H1 (cell line): Measurements from ENCODE around the gene PPP2R1A. TPM values are rescaled to one million over a fixed set of nuclear protein-coding genes. Genes with fewer than 3 reads are reported as not detected.

Source experiments
- CTCF ChIA-PET: fragments of 300-600 bp; sonication (Branson Sonifier 250); formaldehyde crosslinking; loops from one replicate; lab custom pipeline; 2021; ENCODE audit not compliant: partially characterized antibody; lab: Charles Lee
- POLR2A ChIA-PET: fragments of 300-600 bp; sonication (Branson Sonifier 250); formaldehyde crosslinking; loops from one replicate; lab custom pipeline; 2021; ENCODE audit warnings: inconsistent platforms; ENCODE audit not compliant: partially characterized antibody; lab: Charles Lee
- DNase-seq, 2 experiments: peaks; one replicate each; pipeline versions ENCODE4 v3.0.0 to v3.0.0-alpha.2; 2010 to 2022; ENCODE audit warnings: low spot score in 2 of 2, low read depth in 1 of 2, mixed read lengths in 1 of 2
- FAIRE-seq: peaks from 2 replicates; lab custom pipeline; 2011; peaks lifted over from hg19 to GRCh38; lab: Jason Lieb, UNC
- H2AFZ ChIP-seq: 2 replicates; pipeline ENCODE4 v1.8.1; 2012; ENCODE audit warnings: low read length, inconsistent platforms
- H2AK5ac ChIP-seq: 2 replicates; pipeline ENCODE4 v1.6.1; 2013; ENCODE audit warnings: low read depth, low read length
- H2BK120ac ChIP-seq: replicated peaks from 2 replicates; pipeline ENCODE3; 2013; ENCODE audit warnings: low read depth, low read length, inconsistent platforms
- H2BK12ac ChIP-seq: 2 replicates; pipeline ENCODE4 v1.6.1; 2013; ENCODE audit warnings: low read depth, low read length
- H2BK15ac ChIP-seq: 2 replicates; pipeline ENCODE4 v1.6.1; 2013; ENCODE audit warnings: low read length
- H2BK20ac ChIP-seq: 2 replicates; pipeline ENCODE4 v1.6.1; 2013; ENCODE audit warnings: low read length
- H2BK5ac ChIP-seq: 2 replicates; pipeline ENCODE4 v1.6.1; 2013; ENCODE audit warnings: low read depth, low read length
- H3K14ac ChIP-seq: 2 replicates; pipeline ENCODE4 v1.6.1; 2013; ENCODE audit warnings: inconsistent platforms; ENCODE audit not compliant: insufficient read length
- H3K18ac ChIP-seq: 2 replicates; pipeline ENCODE4 v1.6.1; 2013; ENCODE audit warnings: low read length; ENCODE audit errors: extremely low read depth
- H3K23ac ChIP-seq: 2 replicates; pipeline ENCODE4 v1.6.1; 2013; ENCODE audit warnings: inconsistent platforms; ENCODE audit not compliant: insufficient read length
- H3K23me2 ChIP-seq: 2 replicates; pipeline ENCODE4 v1.6.1; 2013; ENCODE audit warnings: low read depth, low read length
- H3K27ac ChIP-seq: 2 replicates; pipeline ENCODE4 v1.6.1; 2011; ENCODE audit warnings: low read depth, low read length, inconsistent platforms
- H3K27me3 ChIP-seq, 4 experiments: replicated peaks in 1 of 4; 1 replicate in 1 of 4; 2 replicates in 3 of 4; pipeline versions ENCODE4 v1.6.1 to v1.8.1; 2011 to 2013; ENCODE audit warnings: low read length in 3 of 4, mild to moderate bottlenecking in 3 of 4, inconsistent platforms in 2 of 4, mixed read lengths in 2 of 4, moderate library complexity in 1 of 4; ENCODE audit not compliant: control insufficient read depth in 3 of 4, insufficient read depth in 3 of 4; ENCODE audit errors: extremely low read depth in 1 of 4
- H3K36me3 ChIP-seq, 4 experiments: 2 replicates each; pipeline versions ENCODE4 v1.6.1 to v1.8.1; 2011 to 2013; ENCODE audit warnings: mild to moderate bottlenecking in 4 of 4, low read length in 3 of 4, moderate library complexity in 2 of 4, control low read depth in 1 of 4, inconsistent platforms in 1 of 4; ENCODE audit not compliant: insufficient read depth in 4 of 4, control insufficient read depth in 2 of 4
- H3K4ac ChIP-seq: replicated peaks from 2 replicates; pipeline ENCODE3; 2013; ENCODE audit warnings: low read length, low read depth, mixed read lengths, inconsistent platforms; ENCODE audit not compliant: insufficient read length
- H3K4me1 ChIP-seq, 4 experiments: replicated peaks in 1 of 4; 1 replicate in 1 of 4; 2 replicates in 3 of 4; pipeline versions ENCODE4 v1.6.1 to v1.8.1; 2011 to 2013; ENCODE audit warnings: low read length in 3 of 4, inconsistent platforms in 2 of 4, mixed read lengths in 1 of 4; ENCODE audit not compliant: insufficient read depth in 4 of 4, control insufficient read depth in 3 of 4
- H3K4me2 ChIP-seq, 2 experiments: 2 replicates each; pipeline versions ENCODE4 v1.6.1 to v1.8.1; 2011 to 2013; ENCODE audit warnings: low read depth in 2 of 2, low read length in 2 of 2, control low read depth in 1 of 2, inconsistent platforms in 1 of 2, mild to moderate bottlenecking in 1 of 2; ENCODE audit not compliant: insufficient read depth in 1 of 2
- H3K4me3 ChIP-seq, 4 experiments: fragments of 200-600, 300-600 bp in 1 of 4; sonication (generic), shearing (Covaris generic), sonication (Bioruptor Twin) in 1 of 4; 2 replicates each; pipeline versions ENCODE4 v1.5.1 to v1.8.1; 2011 to 2016; ENCODE audit warnings: low read length in 4 of 4, low read depth in 3 of 4, control low read depth in 2 of 4, inconsistent platforms in 2 of 4, mild to moderate bottlenecking in 2 of 4, mixed read lengths in 1 of 4, moderate library complexity in 1 of 4; ENCODE audit not compliant: insufficient read depth in 2 of 4; ENCODE audit errors: extremely low read depth in 1 of 4
- H3K56ac ChIP-seq: replicated peaks from 2 replicates; pipeline ENCODE3; 2013; ENCODE audit warnings: low read depth, mild to moderate bottlenecking, mixed read lengths, low read length, inconsistent platforms; ENCODE audit not compliant: insufficient read length
- H3K79me1 ChIP-seq: 2 replicates; pipeline ENCODE4 v1.6.1; 2013; ENCODE audit warnings: low read depth, low read length, control low read depth
- H3K79me2 ChIP-seq, 2 experiments: 2 replicates each; pipeline versions ENCODE4 v1.6.1 to v1.8.1; 2012 to 2013; ENCODE audit warnings: low read length in 2 of 2, mild to moderate bottlenecking in 2 of 2, inconsistent platforms in 1 of 2; ENCODE audit not compliant: insufficient read depth in 2 of 2, control insufficient read depth in 1 of 2
- H3K9ac ChIP-seq, 4 experiments: replicated peaks in 1 of 4; 1 replicate in 1 of 4; 2 replicates in 3 of 4; pipeline versions ENCODE4 v1.6.1 to v1.8.1; 2011 to 2013; ENCODE audit warnings: low read depth in 3 of 4, low read length in 3 of 4, control low read depth in 2 of 4, mild to moderate bottlenecking in 2 of 4, moderate library complexity in 2 of 4, inconsistent platforms in 1 of 4; ENCODE audit errors: extremely low read depth in 1 of 4
- H3K9me3 ChIP-seq, 2 experiments: 2 replicates each; pipeline versions ENCODE4 v1.6.1 to v1.8.1; 2012 to 2013; ENCODE audit warnings: mild to moderate bottlenecking in 2 of 2, moderate library complexity in 2 of 2, control low read depth in 1 of 2, inconsistent platforms in 1 of 2, low read depth in 1 of 2, low read length in 1 of 2, mixed read lengths in 1 of 2; ENCODE audit not compliant: insufficient read depth in 2 of 2
- H4K20me1 ChIP-seq, 2 experiments: replicated peaks in 1 of 2; 2 replicates each; pipeline versions ENCODE3 to v1.8.1; 2011 to 2013; ENCODE audit warnings: inconsistent platforms in 2 of 2, low read length in 2 of 2, mild to moderate bottlenecking in 1 of 2; ENCODE audit not compliant: insufficient read depth in 2 of 2, control insufficient read depth in 1 of 2
- H4K5ac ChIP-seq: 2 replicates; pipeline ENCODE4 v1.6.1; 2013; ENCODE audit warnings: low read length, low read depth, mixed read lengths, inconsistent platforms; ENCODE audit not compliant: insufficient read length
- H4K8ac ChIP-seq: 2 replicates; pipeline ENCODE4 v1.8.0; 2013; ENCODE audit warnings: mild to moderate bottlenecking, moderate library complexity, low read length, inconsistent platforms; ENCODE audit not compliant: insufficient read depth; ENCODE audit errors: extremely low read depth
- H4K91ac ChIP-seq: replicated peaks from 2 replicates; pipeline ENCODE3; 2013; ENCODE audit warnings: low read length, mixed read lengths, inconsistent platforms; ENCODE audit not compliant: insufficient read length
- BACH1 ChIP-seq: IDR thresholded peaks from 2 replicates; pipeline ENCODE4 v1.6.1; 2012; ENCODE audit warnings: low read length, improper control_type of control experiment
- CBX5 ChIP-seq: fragments of 300-800, 300-1000 bp; sonication (generic); IDR thresholded peaks from 2 replicates; pipeline ENCODE4 v1.7.1; 2016; ENCODE audit warnings: antibody characterized with exemption, low read length, low read depth
- HDAC6 ChIP-seq: IDR thresholded peaks from one replicate; pipeline ENCODE4 v1.7.1; 2012; ENCODE audit warnings: low read depth, mild to moderate bottlenecking, inconsistent platforms, low read length, moderate library complexity
- RNF2 ChIP-seq: fragments of 200-900, 300-1000 bp; sonication (generic); IDR thresholded peaks from 2 replicates; pipeline ENCODE4 v1.7.1; 2016; ENCODE audit warnings: borderline replicate concordance, low read depth, mild to moderate bottlenecking, antibody characterized with exemption, low read length; ENCODE audit not compliant: poor library complexity, severe bottlenecking; ENCODE audit errors: missing control alignments
- SP4 ChIP-seq: IDR thresholded peaks from 2 replicates; pipeline ENCODE4 v1.6.1; 2012; ENCODE audit warnings: low read length, inconsistent platforms
- TAF1 ChIP-seq: IDR thresholded peaks from 2 replicates; pipeline ENCODE4 v1.6.1; 2011; ENCODE audit warnings: mild to moderate bottlenecking, low read depth, low read length
- TCF12 ChIP-seq: IDR thresholded peaks from 2 replicates; pipeline ENCODE4 v1.6.1; 2011; ENCODE audit warnings: low read depth, mild to moderate bottlenecking, low read length
- WGBS, 2 experiments: shearing (Covaris generic) in 1 of 2; methylation state at CpG; one replicate each; pipeline versions ENCODE4 v1.1.6 to v1.1.7; 2013 to 2015; ENCODE audit warnings: low lambda C conversion rate in 2 of 2, mixed read lengths in 2 of 2, inconsistent platforms in 1 of 2, low coverage in 1 of 2, missing lambda C conversion rate in 1 of 2; ENCODE audit not compliant: insufficient replicate concordance in 2 of 2, insufficient coverage in 1 of 2, insufficient read length in 1 of 2; ENCODE audit errors: extremely low coverage in 1 of 2, missing lambda C conversion rate in 1 of 2; 5-methylcytosine and 5-hydroxymethylcytosine counted together
- polyA plus RNA-seq, 7 experiments: library from polyadenylated mRNA; depleted of rRNA in 3 of 7; stranded (reverse) in 5 of 7; unstranded in 2 of 7; fragments of >200 nt in 5 of 7; fragments of 200-250 nt in 2 of 7; gene quantifications; 1 replicate in 5 of 7; 2 replicates in 1 of 7; 4 replicates in 1 of 7; pipeline versions ENCODE4 v1.2.1 to v1.2.3, GENCODE V29; 2011 to 2013; ENCODE audit warnings: missing spikeins in 2 of 7, mixed read lengths in 2 of 7
- total RNA-seq: library from RNA; stranded (reverse); fragmentation: NEBNext Ultra II Directional; extraction: Animal tissue kit (Norgen Biotek cat#: 25700); gene quantifications from 2 replicates; pipeline ENCODE4 v1.2.1, GENCODE V29; 2021
- TF ChIP-seq, protein P1 (sequence below): IDR thresholded peaks from 2 replicates; pipeline ENCODE4 v1.6.1; 2012; ENCODE audit warnings: inconsistent platforms
- TF ChIP-seq, protein P2 (sequence below): IDR thresholded peaks from 2 replicates; pipeline ENCODE4 v1.6.1; 2012; ENCODE audit warnings: inconsistent platforms
- TF ChIP-seq, protein P3 (sequence below): IDR thresholded peaks from 2 replicates; pipeline ENCODE4 v1.6.1; 2011; ENCODE audit warnings: low read depth, mild to moderate bottlenecking, low read length; ENCODE audit not compliant: insufficient read depth

Gene PPP2R1A
- total and polyA plus RNA-seq, 2 of the 8 experiments (the other 6 are each of a cell fraction or from before 2014, with no cell fraction given) = 380 to 382 TPM

DNA sequence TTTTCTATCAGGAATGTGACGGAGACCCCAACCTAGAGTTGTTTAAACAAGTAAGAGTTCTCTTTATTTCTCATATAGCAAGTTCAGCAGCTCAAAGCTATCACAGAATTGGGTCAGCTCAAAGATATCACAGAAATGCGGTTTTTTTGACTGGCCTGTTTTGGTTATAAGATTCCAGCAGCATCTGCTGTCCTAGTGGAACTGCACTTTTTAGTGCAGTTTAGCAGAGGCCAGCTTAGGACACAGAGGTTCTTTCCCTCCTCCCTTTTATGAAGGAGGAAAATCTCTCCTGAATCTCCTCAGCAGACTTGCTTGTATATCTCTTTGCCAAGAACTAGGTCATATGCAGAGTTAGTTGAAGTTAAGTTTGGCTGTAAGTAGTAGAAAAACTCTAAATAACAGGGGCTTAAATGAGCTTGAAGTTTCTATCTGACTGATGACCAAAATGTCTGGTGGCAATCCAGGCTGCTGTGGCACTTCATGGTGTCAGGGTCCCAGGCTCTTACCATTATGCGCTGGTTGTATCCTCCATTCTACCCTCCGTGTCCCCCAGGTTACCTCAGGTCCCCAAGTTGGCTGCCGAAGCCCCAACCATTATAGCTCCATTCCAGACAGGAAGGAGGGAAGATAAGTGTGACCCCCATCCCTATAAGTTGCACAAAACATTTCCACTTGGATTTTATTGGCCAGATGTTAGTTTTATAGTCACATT is 6.6 kb downstream of the PPP2R1A start:
- H3K79me1 ChIP-seq = peaks cover 22% of the 10 kb centered on the region
- FAIRE-seq (no peak), DNase-seq (no peak)
- TF ChIP-seq RNF2 (no peak), TCF12 (no peak), CBX5 (no peak), TAF1 (no peak), BACH1 (no peak), SP4 (no peak), HDAC6 (no peak)
- TF ChIP-seq, protein P1, sequence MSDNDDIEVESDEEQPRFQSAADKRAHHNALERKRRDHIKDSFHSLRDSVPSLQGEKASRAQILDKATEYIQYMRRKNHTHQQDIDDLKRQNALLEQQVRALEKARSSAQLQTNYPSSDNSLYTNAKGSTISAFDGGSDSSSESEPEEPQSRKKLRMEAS = no peak
- TF ChIP-seq, protein P2, sequence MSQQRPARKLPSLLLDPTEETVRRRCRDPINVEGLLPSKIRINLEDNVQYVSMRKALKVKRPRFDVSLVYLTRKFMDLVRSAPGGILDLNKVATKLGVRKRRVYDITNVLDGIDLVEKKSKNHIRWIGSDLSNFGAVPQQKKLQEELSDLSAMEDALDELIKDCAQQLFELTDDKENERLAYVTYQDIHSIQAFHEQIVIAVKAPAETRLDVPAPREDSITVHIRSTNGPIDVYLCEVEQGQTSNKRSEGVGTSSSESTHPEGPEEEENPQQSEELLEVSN = no peak
- TF ChIP-seq, protein P3, sequence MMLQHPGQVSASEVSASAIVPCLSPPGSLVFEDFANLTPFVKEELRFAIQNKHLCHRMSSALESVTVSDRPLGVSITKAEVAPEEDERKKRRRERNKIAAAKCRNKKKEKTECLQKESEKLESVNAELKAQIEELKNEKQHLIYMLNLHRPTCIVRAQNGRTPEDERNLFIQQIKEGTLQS = no peak
- no peak overlapping the region for H3K4ac ChIP-seq
- H3K4me2 ChIP-seq = no peak overlapping the region
- H3K36me3 ChIP-seq = peaks cover 8 to 44% (median 30%) of the 10 kb centered on the region in 4 experiments; a peak in 7 of 8 replicates
- WGBS, 2 experiments = 95% methylated on average over 5 of the region's 5 CpGs; no CpG with 5 or more reads in 1 of the 2 experiments
- H2BK5ac ChIP-seq = no peak overlapping the region
- no peak overlapping the region for H2BK15ac ChIP-seq
- H2BK12ac ChIP-seq = no peak overlapping the region
- no peak overlapping the region for H3K4me3 ChIP-seq
- H3K9ac ChIP-seq = no peak overlapping the region
- ChIA-PET POLR2A (interaction anchor here (0.6 to 3.3 kb wide), 9 partner anchors 11 to 57 kb away, joined by 3 to 14 read pairs (median 4); partner anchors contain the start of gene ZNF616), CTCF (interaction anchor here (1.0 to 1.9 kb wide), 3 partner anchors 9 to 18 kb away, joined by 3 to 8 read pairs (median 3); no protein-coding TSS in a partner anchor)
- peaks cover 21 to 96% of the 10 kb centered on the region in 2 experiments for H3K79me2 ChIP-seq
- H4K91ac ChIP-seq = no peak overlapping the region
- peaks cover 0 to 2% (median 1%) of the 10 kb centered on the region in 4 experiments; a peak in 5 of 7 replicates for H3K4me1 ChIP-seq
- no peaks in the 10 kb centered on the region for H3K27me3 ChIP-seq
- no peak overlapping the region for H3K14ac ChIP-seq
- H4K5ac ChIP-seq = no peak overlapping the region
- H2AFZ ChIP-seq = no peak overlapping the region
- H3K56ac ChIP-seq = no peak overlapping the region
- peaks cover 25 to 27% of the 10 kb centered on the region in 2 experiments for H4K20me1 ChIP-seq
- no peak overlapping the region for H4K8ac ChIP-seq
- H2AK5ac ChIP-seq = no peak overlapping the region
- no peaks in the 10 kb centered on the region for H3K9me3 ChIP-seq
- H3K27ac ChIP-seq = no peak overlapping the region
- no peak overlapping the region for H2BK20ac ChIP-seq
- no peak overlapping the region for H3K18ac ChIP-seq
- H3K23ac ChIP-seq = no peak overlapping the region
- H3K23me2 ChIP-seq = no peaks in the 10 kb centered on the region
- no peak overlapping the region for H2BK120ac ChIP-seq
